Renal cortex interstitium (tissue), 11 donors: ENCODE data around the gene MPP2. TPM values are rescaled to one million over a fixed set of nuclear protein-coding genes. Genes with fewer than 3 reads are reported as not detected.
"Not testable (repeated sequence)": the region's sequence is repeated elsewhere in the genome, so short reads cannot be mapped to it uniquely, and the experiment has no call there.

ENCODE experiments used
- DNase-seq, 11 donors: peaks; one replicate each; pipeline ENCODE4 v3.0.0-alpha.2; 2013; ENCODE audit warnings: low read depth in 9 of 11, low spot score in 4 of 11; ENCODE audit errors: extremely low read depth in 1 of 11
- polyA plus RNA-seq, 3 donors: library from polyadenylated mRNA; unstranded; fragments of 120-200 nt; gene quantifications; one replicate each; pipeline ENCODE4 v1.2.1, GENCODE V29; 2013; ENCODE audit not compliant: insufficient read length in 3 of 3

Gene MPP2
- polyA plus RNA-seq, 3 donors: 5.8 to 8.2 (median 7.1) TPM

DNA sequence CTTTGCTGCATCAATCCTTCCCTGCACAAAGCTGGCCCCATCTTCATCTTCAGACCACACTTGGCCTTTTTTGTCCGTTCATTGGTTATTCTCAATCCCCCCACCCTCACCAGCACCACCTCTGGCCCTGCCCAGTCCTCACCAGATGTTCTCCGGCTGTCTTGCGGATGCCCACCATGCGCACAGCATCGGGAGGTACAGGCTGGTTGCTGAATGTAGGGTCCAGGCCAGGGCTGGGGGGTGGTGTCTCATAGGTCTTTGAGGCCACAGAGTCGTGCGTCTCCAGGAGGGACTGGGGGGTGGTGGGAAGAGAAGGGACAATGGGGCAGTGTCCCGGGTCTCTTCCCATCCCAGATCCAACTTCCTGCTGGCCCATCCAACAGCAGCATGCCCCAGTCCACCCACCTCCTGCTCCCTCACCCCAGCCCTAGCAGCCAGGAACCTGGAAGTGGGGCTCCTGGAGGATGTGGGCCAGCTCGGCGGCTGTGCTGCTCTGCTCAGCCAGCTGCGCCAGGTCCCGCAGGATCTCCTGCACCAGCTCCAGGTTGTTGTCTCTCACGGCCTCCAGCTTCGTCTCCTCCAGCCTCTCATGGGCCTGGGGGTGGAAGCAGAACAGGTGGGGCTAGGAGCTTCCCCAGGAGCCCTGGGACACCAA, 24.4 kb downstream of the MPP2 start:
- DNase-seq: no peak

GRCh38 chr17:43881758-43882505, 25.4 kb downstream of the MPP2 start:
- no peak for DNase-seq

- DNase-seq: no peak
Measured at GRCh38 chr17:43881181-43881580, 26.2 kb downstream of the MPP2 start.

GRCh38 chr17:43880420-43880991, 26.8 kb downstream of the MPP2 start:
- DNase-seq: peak in 10 of 11 donors; percentile 35 to 67 (median 54)

DNA sequence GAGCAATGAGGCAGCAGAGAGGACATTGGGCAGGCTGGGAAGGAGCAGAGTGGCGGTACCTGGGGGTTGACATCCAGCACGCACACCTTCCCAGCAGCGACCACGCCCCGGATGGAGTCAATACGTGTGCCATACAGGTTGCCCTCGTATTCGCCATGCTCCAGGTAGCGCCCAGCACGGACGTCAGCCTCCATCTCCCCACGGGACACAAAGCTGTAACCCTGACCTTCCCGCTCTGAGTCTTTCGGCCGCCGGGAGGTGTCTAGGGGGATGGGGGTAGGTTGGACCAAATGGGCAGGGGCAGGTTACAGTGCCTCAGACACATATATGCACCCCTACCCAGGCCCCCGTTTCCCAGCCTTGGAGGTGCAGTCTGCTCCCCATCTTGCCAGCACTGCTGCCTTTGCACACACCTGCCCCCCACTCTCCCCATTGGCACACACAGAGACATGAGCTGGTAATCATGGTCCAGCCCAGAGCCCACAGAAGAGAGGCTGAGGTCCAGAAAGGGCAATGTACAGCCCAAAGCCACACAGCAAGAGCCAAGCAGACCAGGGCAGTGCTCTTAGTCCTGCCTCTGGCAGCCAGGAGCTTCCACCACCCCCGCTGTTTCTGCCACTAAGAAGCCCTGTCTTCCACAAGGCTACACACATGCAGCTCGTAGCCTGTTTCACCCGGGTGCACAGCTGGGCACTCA, 27.5 kb downstream of the MPP2 start:
- no peak for DNase-seq

- peak in 10 of 11 donors; percentile 37 to 67 (median 62) for DNase-seq
Measured at GRCh38 chr17:43878260-43879175, 28.8 kb downstream of the MPP2 start.

DNA sequence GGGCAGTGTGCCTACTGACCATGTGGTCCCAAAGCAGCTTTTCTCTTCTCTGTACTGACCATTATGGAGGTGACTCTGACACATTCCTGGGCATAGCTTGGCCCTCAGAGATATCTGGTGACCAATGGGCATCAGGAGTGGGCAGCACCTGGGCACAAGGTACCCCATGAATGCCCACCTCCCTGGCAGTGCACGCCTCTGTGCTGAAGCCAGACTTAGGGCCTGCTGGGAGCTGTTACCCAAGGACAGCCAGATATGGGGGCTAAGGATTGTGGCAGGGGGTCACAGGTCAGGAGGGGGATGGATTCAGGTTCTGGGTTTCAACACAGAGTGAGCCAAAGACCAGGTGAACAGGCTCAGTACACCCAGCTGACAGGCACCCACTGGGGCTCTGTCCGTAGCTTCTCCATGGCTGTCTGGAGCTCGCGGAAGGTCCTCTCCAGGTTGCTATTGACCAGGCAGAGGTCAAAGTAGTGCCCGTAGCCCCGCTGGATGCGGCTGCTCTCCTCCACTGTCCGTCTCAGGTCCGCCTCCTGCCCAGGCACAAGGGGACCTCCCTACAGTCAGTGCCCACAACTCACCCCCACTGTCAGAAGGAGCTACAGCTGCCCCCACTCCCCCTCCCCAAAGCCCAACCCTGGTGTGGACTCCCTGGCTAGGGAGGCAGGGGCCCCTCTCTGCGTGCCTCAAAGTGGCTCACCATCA, 29.7 kb downstream of the MPP2 start:
- no peak for DNase-seq

DNA sequence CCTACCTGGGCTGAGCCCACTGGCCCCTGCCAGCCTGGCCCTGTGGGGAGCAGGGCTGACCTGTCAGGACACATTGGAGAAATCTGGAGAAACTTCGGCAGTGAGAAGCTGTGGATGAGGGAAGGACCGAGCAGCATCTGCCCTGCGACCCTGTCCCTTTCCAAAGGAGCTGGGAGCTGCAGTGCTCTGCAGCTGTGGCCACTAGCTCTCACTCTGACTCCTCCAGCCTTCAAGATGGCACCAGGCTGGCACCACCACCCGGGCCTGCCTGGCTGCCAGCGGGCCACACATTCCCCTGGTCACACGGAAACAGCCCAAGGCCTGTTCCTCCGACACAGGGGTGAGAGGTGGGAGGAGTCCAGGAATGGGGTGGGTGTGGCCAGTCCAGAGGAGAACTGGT, 30.3 kb downstream of the MPP2 start:
- no peak for DNase-seq

GRCh38 chr17:43875476-43876147, 31.7 kb downstream of the MPP2 start:
- no peak for DNase-seq

GRCh38 chr17:43874293-43874692, 33.0 kb downstream of the MPP2 start:
- no peak for DNase-seq

- DNase-seq: no peak
Measured at GRCh38 chr17:43873815-43874214, 33.5 kb downstream of the MPP2 start.

DNA sequence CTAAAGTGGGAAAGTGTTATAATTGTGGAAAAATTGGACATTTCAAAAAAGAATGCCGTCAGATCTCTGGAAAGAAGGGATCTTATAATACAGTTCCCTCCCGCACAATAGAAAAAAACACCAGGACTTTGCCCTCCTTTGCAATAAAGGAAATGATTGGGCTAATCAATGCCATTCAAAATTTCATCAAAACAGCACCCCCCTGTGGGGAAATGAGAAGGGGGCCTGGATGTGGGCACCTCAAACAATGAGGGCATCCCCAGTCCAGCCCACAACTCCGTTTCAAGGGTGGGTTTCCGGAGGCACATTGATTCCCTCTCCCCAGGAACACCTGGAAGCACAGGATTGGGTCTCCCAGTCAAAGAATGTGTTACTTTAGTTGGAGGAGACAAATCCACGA, 34.2 kb downstream of the MPP2 start:
- no peak for DNase-seq

GRCh38 chr17:43871946-43872690, 35.2 kb downstream of the MPP2 start:
- DNase-seq: no peak

- DNase-seq: not testable (repeated sequence)
Measured at GRCh38 chr17:43869031-43869430, 38.3 kb downstream of the MPP2 start.

DNA sequence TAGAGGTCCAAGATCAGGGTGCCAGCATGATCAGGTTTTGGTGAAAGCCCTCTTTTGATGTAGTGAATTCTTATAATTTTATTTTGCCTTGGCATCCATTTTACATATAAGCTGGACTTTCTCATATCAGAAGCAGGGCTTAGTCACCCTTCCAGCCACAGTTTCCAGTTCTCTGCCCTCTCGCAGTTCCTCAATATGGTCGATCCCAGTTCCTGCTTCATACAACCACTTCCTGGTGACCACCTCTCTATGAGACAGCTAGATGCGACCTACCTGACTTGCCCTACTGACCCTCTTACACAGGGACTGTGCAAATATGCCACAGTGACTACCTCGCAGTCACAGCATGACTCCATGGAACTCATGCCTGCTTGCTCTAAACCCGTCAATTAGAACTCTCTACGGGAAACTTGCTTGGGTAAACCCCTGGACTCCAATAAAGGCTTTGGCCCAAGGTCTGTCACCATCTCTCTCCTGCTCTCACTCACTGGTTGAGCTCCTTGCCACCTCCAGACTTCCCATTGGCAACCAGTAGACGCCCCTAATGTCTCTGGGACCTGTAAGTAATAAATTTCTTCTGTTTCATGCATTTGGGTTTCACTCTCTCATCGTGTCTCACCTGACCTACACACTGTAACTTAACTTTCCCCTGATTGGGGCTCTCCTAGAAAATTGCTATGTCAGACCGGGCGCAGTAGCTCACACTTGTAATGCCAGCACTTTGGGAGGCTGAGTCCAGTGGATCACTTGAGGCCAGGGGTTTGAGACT, 38.9 kb downstream of the MPP2 start:
- no peak for DNase-seq
